ENCODE data around the gene NR0B2.

NR0B2 gene

DNA sequence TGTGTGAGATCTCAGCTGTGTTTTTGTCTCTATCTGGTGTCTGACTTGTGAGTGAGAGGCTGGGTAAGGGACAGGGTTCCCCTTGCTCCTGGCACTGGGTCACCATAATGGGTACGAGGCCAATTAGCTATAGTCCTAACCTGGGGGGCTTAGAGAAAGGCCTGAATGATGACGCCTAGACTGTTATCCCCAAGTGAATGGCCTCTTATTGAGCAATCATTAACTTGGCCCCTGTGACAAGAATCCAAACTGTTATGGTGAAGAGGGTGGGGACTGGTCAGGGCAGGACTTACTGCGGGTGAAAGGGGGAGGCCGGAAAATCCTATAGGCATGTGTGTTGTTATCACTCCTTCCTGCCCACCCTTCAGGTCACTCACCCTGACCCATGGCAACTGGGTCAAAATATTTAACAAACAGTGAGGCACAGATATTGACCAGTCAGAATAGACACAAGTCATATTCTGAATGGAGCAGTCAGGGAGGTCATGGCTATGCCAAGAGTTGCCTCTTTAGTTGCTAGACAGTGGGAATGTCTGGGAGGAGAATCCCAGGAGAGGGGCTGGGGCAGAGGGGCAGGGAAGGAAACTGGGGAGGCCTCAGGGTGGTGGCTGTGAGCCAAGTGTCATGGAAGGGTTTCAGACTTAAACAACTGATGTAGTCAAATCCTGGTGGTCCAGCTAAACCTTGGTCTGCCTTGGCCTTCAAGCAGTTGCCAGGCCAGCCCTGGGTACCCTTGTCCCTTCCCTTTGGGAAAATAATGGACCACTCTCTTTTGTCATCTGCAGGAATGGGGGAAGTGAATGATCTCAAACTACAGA, 3.2 kb downstream of the NR0B2 start:
- DNase-seq (ENCODE audit: low spot score), result no peak

DNA sequence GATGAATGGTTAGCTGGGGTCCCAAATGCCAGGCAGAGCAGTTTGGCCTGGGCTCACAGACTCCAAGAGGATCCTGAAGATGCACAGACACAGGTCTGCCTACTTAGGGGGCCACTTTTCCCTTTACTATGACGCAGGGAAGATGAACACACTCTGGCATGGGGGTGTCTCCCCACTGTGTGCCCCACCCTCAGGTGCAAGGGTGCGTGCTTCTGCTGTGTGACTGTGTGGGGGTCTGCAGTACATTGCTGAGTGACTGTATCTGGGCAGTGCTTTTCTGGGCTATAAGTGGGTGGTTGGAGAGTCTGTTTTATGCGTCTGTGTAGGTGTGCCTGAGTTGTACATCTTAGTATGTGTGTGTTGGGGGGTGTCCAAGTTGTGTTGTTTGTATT, 3.8 kb downstream of the NR0B2 start:
- in situ Hi-C loops (cut with MboI; ENCODE audit: low sequenced_read_pairs, unreplicated experiment), result no loop called here
- DNase-seq (ENCODE audit: low spot score), result no peak
- TF ChIP-seq, protein P1, sequence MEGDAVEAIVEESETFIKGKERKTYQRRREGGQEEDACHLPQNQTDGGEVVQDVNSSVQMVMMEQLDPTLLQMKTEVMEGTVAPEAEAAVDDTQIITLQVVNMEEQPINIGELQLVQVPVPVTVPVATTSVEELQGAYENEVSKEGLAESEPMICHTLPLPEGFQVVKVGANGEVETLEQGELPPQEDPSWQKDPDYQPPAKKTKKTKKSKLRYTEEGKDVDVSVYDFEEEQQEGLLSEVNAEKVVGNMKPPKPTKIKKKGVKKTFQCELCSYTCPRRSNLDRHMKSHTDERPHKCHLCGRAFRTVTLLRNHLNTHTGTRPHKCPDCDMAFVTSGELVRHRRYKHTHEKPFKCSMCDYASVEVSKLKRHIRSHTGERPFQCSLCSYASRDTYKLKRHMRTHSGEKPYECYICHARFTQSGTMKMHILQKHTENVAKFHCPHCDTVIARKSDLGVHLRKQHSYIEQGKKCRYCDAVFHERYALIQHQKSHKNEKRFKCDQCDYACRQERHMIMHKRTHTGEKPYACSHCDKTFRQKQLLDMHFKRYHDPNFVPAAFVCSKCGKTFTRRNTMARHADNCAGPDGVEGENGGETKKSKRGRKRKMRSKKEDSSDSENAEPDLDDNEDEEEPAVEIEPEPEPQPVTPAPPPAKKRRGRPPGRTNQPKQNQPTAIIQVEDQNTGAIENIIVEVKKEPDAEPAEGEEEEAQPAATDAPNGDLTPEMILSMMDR (IDR thresholded peaks at IDR 0.05; ENCODE audit: borderline replicate concordance, control extremely low read depth, extremely low read depth, insufficient read depth, missing control alignments), result no peak

More for the DNA sequence above, 3.2 kb downstream of the NR0B2 start:
- in situ Hi-C loops (cut with MboI; ENCODE audit: low sequenced_read_pairs, unreplicated experiment), result no loop called here
- TF ChIP-seq, protein P1 (IDR thresholded peaks at IDR 0.05; ENCODE audit: borderline replicate concordance, control extremely low read depth, extremely low read depth, insufficient read depth, missing control alignments), result no peak

DNA sequence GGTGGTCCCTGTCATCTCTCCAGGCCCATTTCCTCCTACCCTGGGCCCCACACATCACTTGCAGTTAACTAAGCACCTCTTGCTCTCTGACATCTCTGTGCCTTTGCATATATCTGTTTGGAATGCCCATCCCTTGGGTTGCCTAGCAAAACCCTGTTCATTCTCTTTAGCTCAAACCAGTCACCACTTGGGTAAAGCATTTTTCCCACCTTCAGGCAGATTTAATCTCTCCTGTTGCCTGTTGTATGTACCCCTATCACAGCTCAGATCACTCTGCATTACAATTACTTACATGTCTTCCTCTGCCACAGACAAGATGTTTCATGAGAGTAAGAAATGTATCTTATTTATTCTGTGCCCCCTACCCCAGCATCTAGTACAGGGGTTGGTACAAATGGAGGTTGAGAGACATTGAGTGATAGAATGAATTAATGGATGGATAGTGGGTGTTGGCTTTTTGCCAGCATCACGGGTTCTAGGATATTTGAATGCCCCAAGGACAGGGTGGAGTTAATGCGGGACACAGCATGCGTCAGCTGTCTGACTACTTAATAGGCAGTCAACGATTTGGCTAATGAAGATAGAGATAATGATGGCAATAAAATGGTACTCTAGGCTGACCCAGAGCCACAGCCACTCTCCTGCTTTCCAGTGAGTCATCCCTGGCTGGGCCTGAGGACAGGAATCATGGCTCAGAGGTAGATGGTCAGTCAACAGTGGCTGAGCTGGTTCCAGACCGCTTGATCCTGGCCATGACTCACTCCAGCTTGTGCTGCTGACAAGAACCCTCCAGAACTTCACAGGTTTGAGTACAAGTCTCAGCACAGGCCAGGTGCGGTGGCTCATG, 6.5 kb downstream of the NR0B2 start:
- in situ Hi-C loops (cut with MboI; ENCODE audit: low sequenced_read_pairs, unreplicated experiment), result no loop called here
- DNase-seq (ENCODE audit: low spot score), result no peak
- TF ChIP-seq, protein P1 (IDR thresholded peaks at IDR 0.05; ENCODE audit: borderline replicate concordance, control extremely low read depth, extremely low read depth, insufficient read depth, missing control alignments), result no peak

DNA sequence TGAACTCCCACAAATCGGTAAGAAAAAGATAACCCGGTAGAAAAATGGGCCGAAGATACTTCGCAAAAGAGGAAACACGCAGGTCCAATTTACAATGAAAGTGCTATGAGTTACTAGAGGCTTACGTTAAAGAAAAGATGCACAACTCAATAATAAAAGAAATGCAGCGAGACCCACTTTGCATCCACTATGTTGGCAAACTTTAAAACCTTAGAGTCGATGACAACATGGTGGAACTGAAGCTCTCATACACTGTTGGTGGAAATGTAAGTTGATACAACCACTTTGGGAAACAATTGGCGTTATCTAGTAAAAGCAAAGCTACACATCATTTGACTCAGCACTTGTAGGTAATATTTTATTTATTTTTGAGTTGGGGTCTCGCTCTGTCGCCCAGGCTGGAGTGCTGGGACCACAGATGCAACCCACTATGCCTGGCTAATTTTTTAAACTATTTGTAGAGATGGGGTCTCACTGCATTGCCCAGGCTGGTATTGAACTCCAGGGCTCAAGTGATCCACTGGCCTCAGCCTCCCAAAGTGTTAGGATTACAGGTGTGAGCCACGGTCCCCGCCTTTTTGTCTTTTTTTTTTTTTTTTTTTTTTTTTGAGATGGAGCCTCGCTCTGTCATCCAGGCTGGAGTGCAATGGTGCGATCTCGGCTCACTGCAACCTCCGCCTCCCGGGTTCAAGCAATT, 12.8 kb downstream of the NR0B2 start:
- TF ChIP-seq, protein P1 (IDR thresholded peaks at IDR 0.05; ENCODE audit: borderline replicate concordance, control extremely low read depth, extremely low read depth, insufficient read depth, missing control alignments), result no peak
- in situ Hi-C loops (cut with MboI; ENCODE audit: low sequenced_read_pairs, unreplicated experiment), result no loop called here

DNA sequence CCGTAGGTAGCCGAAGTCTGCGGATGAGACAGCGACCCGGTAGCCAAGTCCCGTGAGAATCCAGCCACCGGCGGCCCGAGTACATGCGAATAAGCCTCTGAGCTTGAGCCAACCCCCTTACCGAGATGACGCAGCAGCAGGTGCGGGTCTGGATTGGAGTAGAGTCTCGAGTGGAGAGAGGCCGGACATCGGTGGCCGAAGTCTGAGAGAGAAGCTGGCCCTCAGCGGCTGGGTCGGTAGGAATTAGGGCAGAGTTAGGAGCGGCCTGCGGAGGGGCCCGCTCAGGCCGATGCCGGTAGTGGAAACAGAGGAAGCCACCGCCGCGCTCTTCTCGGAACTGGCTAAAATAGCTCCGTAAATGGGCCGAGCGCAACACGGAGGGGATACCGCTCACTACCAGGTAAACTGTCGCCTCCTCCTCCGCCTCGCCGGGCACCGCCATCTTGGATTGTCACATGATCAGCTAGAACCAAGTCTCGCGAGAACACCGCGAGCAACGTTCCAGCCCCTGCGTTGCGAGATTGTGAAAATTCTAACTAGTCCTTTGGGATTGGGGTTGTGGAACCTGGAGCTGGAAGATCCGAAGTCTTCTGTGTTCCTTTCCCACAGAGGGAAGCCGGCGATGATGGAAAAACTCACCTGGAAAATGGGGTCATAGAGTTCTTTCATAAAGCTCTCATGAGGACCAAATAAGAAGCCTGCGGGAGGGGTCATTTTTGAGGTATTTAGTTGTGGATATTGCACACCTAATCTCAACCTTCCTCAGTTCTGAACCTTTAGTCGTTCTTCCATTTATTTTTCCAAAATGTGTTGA, 13.6 kb downstream of the NR0B2 start, which contains the start of gene GPATCH3:
GPATCH3 (minus strand) TSS at position 467 of the 814 bp plus-strand sequence; CDS start at position 442, 25 bp downstream.
- in situ Hi-C loops (cut with MboI; ENCODE audit: low sequenced_read_pairs, unreplicated experiment), result no loop called here
- TF ChIP-seq, protein P1 (IDR thresholded peaks at IDR 0.05; ENCODE audit: borderline replicate concordance, control extremely low read depth, extremely low read depth, insufficient read depth, missing control alignments), result no peak
- peak; percentile 93 for DNase-seq (ENCODE audit: low spot score)

More for the DNA sequence above, 12.8 kb downstream of the NR0B2 start:
- no peak for DNase-seq (ENCODE audit: low spot score)
